GM19438 (cell line): ENCODE data around the gene MUL1.

Experiments used
- ATAC-seq: cut with Tn5 transposase; IDR thresholded peaks from one replicate; pipeline ENCODE4 v1.9.1; 2021; ENCODE audit warnings: low read depth; ENCODE audit not compliant: unreplicated experiment

The MUL1 gene

GRCh38 chr1:20472860-20473711 is 34.9 kb downstream of the MUL1 start:
- no peak for ATAC-seq

GRCh38 chr1:20472121-20472520 is 35.8 kb downstream of the MUL1 start:
- ATAC-seq: no peak

GRCh38 chr1:20470194-20470593 is 37.8 kb downstream of the MUL1 start:
- ATAC-seq: no peak

GRCh38 chr1:20469406-20470076 is 38.4 kb downstream of the MUL1 start:
- ATAC-seq: no peak

- ATAC-seq: no peak
Measured at GRCh38 chr1:20466273-20466672, 41.7 kb downstream of the MUL1 start.

- no peak for ATAC-seq
Measured at GRCh38 chr1:20465187-20465586, 42.8 kb downstream of the MUL1 start.

GRCh38 chr1:20463502-20463901 is 44.4 kb downstream of the MUL1 start:
- no peak for ATAC-seq

- ATAC-seq: no peak
Measured at GRCh38 chr1:20462397-20462796, 45.6 kb downstream of the MUL1 start.

GRCh38 chr1:20458717-20459116 is 49.2 kb downstream of the MUL1 start:
- no peak for ATAC-seq

- no peak for ATAC-seq
Measured at GRCh38 chr1:20454004-20454403, 53.9 kb downstream of the MUL1 start.

- no peak for ATAC-seq
Measured at GRCh38 chr1:20449735-20450311, 58.1 kb downstream of the MUL1 start.
